CD4-positive, alpha-beta T cell treated with Interleukin-15 for 1 hour (primary cell): Measurements from ENCODE around the gene ARHGEF25.
"Not testable (repeated sequence)": the region's sequence is repeated elsewhere in the genome, so short reads cannot be mapped to it uniquely, and the experiment has no call there.

Experiments
- DNase-seq: peaks from one replicate; pipeline ENCODE4 v3.0.0-alpha.2; 2020

ARHGEF25 gene

GRCh38 chr12:57622293-57623245 lies 11.3 kb downstream of the ARHGEF25 start:
- DNase-seq = no peak

- no peak for DNase-seq
These were observed 12.2 kb downstream of the ARHGEF25 start for GRCh38 chr12:57623385-57623784.

- no peak for DNase-seq
These were observed 12.7 kb downstream of the ARHGEF25 start for GRCh38 chr12:57623811-57624390.

GRCh38 chr12:57624441-57625220 lies 13.4 kb downstream of the ARHGEF25 start:
- DNase-seq = no peak

GRCh38 chr12:57625261-57626032 lies 14.2 kb downstream of the ARHGEF25 start:
- DNase-seq = no peak

- DNase-seq = no peak
These were observed 15.1 kb downstream of the ARHGEF25 start for GRCh38 chr12:57626111-57626920.

GRCh38 chr12:57626921-57627445 lies 15.7 kb downstream of the ARHGEF25 start:
- no peak for DNase-seq

GRCh38 chr12:57627501-57628279 lies 16.5 kb downstream of the ARHGEF25 start:
- DNase-seq = no peak

- DNase-seq = no peak
These were observed 17.3 kb downstream of the ARHGEF25 start for GRCh38 chr12:57628280-57629191.

GRCh38 chr12:57629897-57630471 lies 18.7 kb downstream of the ARHGEF25 start:
- no peak for DNase-seq

- no peak for DNase-seq
These were observed 19.7 kb downstream of the ARHGEF25 start for GRCh38 chr12:57630891-57631433.

- DNase-seq = no peak
These were observed 20.4 kb downstream of the ARHGEF25 start for GRCh38 chr12:57631566-57632072.

- DNase-seq = no peak
These were observed 21.1 kb downstream of the ARHGEF25 start for GRCh38 chr12:57632073-57632957.

- DNase-seq = peak; percentile 61
These were observed 22.0 kb downstream of the ARHGEF25 start, which contains the start of gene B4GALNT1 for GRCh38 chr12:57632958-57633840. Gene B4GALNT1 (minus strand): TSS chr12:57633201. CDS start chr12:57632132, 1,069 bp downstream.

- DNase-seq = not testable (repeated sequence)
These were observed 25.5 kb downstream of the ARHGEF25 start for GRCh38 chr12:57636731-57637130.

GRCh38 chr12:57637364-57637763 lies 26.1 kb downstream of the ARHGEF25 start:
- no peak for DNase-seq
